ENCODE measurements around the gene PSTPIP2.

DNA sequence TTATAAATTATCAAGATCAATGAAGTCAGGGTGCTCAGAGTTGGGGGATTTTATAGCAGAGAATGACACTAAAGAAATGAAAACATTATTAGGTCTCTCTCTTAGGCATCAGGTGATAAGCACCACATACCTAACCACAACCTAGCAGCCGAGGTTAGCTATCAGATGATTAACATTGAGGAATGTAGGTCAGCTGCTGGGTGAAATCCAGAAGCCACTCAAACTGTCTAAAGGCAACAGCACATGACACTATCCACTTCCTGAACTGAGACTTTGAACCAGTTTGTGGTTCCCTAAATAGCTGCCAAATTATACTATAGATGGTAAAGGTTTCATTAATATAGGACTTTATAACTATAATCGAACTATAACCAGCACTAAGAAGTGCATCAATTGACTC lies 109.6 kb downstream of the PSTPIP2 start:
- TF ChIP-seq, protein P1, sequence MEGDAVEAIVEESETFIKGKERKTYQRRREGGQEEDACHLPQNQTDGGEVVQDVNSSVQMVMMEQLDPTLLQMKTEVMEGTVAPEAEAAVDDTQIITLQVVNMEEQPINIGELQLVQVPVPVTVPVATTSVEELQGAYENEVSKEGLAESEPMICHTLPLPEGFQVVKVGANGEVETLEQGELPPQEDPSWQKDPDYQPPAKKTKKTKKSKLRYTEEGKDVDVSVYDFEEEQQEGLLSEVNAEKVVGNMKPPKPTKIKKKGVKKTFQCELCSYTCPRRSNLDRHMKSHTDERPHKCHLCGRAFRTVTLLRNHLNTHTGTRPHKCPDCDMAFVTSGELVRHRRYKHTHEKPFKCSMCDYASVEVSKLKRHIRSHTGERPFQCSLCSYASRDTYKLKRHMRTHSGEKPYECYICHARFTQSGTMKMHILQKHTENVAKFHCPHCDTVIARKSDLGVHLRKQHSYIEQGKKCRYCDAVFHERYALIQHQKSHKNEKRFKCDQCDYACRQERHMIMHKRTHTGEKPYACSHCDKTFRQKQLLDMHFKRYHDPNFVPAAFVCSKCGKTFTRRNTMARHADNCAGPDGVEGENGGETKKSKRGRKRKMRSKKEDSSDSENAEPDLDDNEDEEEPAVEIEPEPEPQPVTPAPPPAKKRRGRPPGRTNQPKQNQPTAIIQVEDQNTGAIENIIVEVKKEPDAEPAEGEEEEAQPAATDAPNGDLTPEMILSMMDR (conservative IDR thresholded peaks at IDR 0.05), result no peak
- TF ChIP-seq EZH2 (IDR thresholded peaks at IDR 0.05; ENCODE audit: low read depth), result no peak

Data from PC-9 (cell line).